ENCODE measurements around the gene SIAH1.

- TF ChIP-seq CTCF (conservative IDR thresholded peaks at IDR 0.05 in 1 of 2, IDR thresholded peaks at IDR 0.05 in 1 of 2; ENCODE audit: extremely low read depth in 1 of 2, insufficient read depth in 1 of 2, low read depth in 1 of 2, low read length in 2 of 2) (no peak), EZH2 (IDR thresholded peaks at IDR 0.05; ENCODE audit: borderline replicate concordance, low read length) (no peak)
Observed at GRCh38 chr16:48318630-48319029, 66.6 kb downstream of the SIAH1 start.

Measured in mammary epithelial cell (primary cell).